Immature natural killer cell (primary cell): ENCODE measurements around the gene HOXB1. TPM values are rescaled to one million over a fixed set of nuclear protein-coding genes. Genes with fewer than 3 reads are reported as not detected.
"Not testable (repeated sequence)": the region's sequence is repeated elsewhere in the genome, so short reads cannot be mapped to it uniquely, and the experiment has no call there.

Experiments used
- DNase-seq, 3 donors: peaks; one replicate each; pipeline ENCODE4 v3.0.0; 2022; ENCODE audit warnings: mixed read lengths in 1 of 3
- H3K27ac Mint-ChIP-seq, 6 donors: one replicate each; pipeline ENCODE4 v1.8.0; 2020; ENCODE audit warnings: mixed read lengths in 6 of 6, mild to moderate bottlenecking in 5 of 6, inconsistent platforms in 4 of 6, moderate library complexity in 3 of 6
- H3K27me3 Mint-ChIP-seq, 3 donors: one replicate each; pipeline ENCODE4 v1.8.0; 2020 to 2021; ENCODE audit warnings: low read depth in 3 of 3, mild to moderate bottlenecking in 3 of 3, mixed read lengths in 3 of 3, moderate library complexity in 3 of 3, inconsistent platforms in 1 of 3
- H3K36me3 Mint-ChIP-seq, 3 donors: one replicate each; pipeline ENCODE4 v1.8.0; 2020; ENCODE audit warnings: mixed read lengths in 3 of 3, inconsistent platforms in 2 of 3, mild to moderate bottlenecking in 2 of 3
- H3K4me1 Mint-ChIP-seq, 2 donors: one replicate each; pipeline ENCODE4 v1.8.0; 2020; ENCODE audit warnings: inconsistent platforms in 2 of 2, mild to moderate bottlenecking in 2 of 2, mixed read lengths in 2 of 2, moderate library complexity in 1 of 2
- H3K4me3 Mint-ChIP-seq, 5 donors: one replicate each; pipeline ENCODE4 v1.8.0; 2020; ENCODE audit warnings: mild to moderate bottlenecking in 5 of 5, mixed read lengths in 5 of 5, inconsistent platforms in 3 of 5, moderate library complexity in 3 of 5
- H3K9me3 Mint-ChIP-seq, 6 donors: one replicate each; pipeline ENCODE4 v1.8.0; 2020; ENCODE audit warnings: mild to moderate bottlenecking in 6 of 6, mixed read lengths in 6 of 6, inconsistent platforms in 4 of 6, moderate library complexity in 3 of 6
- polyA plus RNA-seq, 3 donors: library from polyadenylated mRNA; unstranded; fragments of 300-500 nt; fragmentation: Illumina TruSeq; gene quantifications; one replicate each; pipeline ENCODE4 v1.2.3, GENCODE V29; 2021

Gene HOXB1
- polyA plus RNA-seq, 3 donors from 2014 or later: not detected

- Mint-ChIP-seq H3K27ac (no peak overlapping the region), H3K36me3 (peaks cover 0 to 4% (median 0%) of the 10 kb centered on the region in 3 donors), H3K4me1 (peaks cover 5 to 8% of the 10 kb centered on the region in 2 donors), H3K27me3 (peaks cover 2 to 17% (median 5%) of the 10 kb centered on the region in 3 donors), H3K4me3 (peak overlapping the region in 3 of 5 donors; percentile 19 to 67 (median 52)), H3K9me3 (no peaks in the 10 kb centered on the region)
- no peak for DNase-seq
Measured at GRCh38 chr17:48491527-48492273, 39.1 kb downstream of the HOXB1 start.

DNA sequence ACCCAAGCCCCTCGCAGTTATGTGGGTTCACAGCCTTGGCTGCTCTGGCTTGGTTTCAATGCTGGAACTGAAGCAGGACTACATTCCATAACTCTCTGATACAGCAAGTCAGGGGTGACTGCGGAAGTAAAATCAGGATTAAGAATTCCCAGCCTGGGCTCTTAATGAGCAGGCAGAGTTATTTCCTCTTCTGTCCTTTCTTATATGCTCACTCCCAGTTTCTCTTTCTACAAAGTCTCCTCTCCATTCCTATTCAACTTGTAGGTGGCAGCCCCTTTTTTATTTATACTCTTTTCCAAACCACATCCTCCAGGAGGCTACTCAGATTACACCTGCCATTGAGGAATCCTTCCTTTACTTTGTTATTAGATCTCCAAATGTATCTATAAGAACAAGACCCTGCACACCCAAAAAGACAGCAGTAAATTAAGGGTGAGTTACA, 40.3 kb downstream of the HOXB1 start:
- Mint-ChIP-seq H3K9me3 (no peaks in the 10 kb centered on the region), H3K27me3 (peaks cover 2 to 19% (median 5%) of the 10 kb centered on the region in 3 donors), H3K27ac (no peak overlapping the region), H3K4me1 (peaks cover 5 to 8% of the 10 kb centered on the region in 2 donors), H3K36me3 (peaks cover 0 to 4% (median 0%) of the 10 kb centered on the region in 3 donors), H3K4me3 (no peak overlapping the region)
- no peak for DNase-seq

DNA sequence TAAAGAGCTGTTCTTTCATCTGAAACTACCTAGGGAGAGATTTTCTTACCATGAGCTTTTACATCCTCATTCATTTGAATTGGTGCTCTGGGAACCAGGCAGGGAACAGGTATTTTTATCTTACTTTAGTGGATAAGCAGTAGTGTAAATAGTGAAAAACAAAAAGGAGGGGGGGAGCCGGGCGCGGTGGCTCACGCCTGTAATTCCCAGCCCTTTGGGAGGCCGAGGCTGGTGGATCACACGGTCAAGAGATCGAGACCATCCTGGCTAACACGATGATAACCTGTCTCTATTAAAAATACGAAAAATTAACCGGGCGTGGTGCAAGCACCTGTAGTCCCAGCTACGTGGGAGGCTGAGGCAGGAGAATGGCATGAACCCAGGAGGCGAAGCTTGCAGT, 41.0 kb downstream of the HOXB1 start:
- H3K9me3 Mint-ChIP-seq: no peaks in the 10 kb centered on the region
- H3K27me3 Mint-ChIP-seq: peaks cover 2 to 19% (median 5%) of the 10 kb centered on the region in 3 donors
- no peak overlapping the region for H3K27ac Mint-ChIP-seq
- no peak overlapping the region for H3K4me3 Mint-ChIP-seq
- no peak for DNase-seq
- H3K36me3 Mint-ChIP-seq: peaks cover 0 to 4% (median 0%) of the 10 kb centered on the region in 3 donors
- peaks cover 5 to 9% of the 10 kb centered on the region in 2 donors for H3K4me1 Mint-ChIP-seq

DNA sequence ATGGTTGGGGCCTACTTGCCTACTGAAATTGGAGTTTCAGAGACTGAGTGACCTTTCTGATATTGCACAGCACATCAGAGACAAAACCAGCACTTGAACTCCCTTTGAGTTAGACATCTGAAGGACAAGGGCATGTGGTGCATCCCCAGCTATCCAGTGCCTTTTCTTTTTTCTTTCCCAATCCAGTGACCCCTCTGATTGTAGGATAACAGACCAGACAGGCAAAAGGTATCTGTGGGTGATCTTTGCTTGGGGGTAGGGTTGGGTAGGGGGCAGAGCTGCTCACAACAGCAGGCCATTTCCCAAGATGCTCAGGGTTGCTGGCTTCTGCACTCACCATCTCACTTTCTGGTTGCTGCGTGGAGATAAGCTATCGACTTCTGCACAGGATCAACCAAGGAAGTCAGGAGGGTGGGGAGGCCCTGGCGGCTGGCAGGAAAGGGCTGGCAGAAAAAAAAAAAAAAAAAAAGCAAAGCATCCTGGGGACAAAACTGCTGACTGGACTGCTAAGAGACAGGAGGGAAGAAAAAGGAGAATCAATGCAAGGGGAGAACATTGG, 42.2 kb downstream of the HOXB1 start:
- Mint-ChIP-seq H3K27ac (no peak overlapping the region), H3K27me3 (peaks cover 2 to 19% (median 5%) of the 10 kb centered on the region in 3 donors), H3K4me1 (peaks cover 11 to 16% of the 10 kb centered on the region in 2 donors), H3K9me3 (no peaks in the 10 kb centered on the region), H3K4me3 (no peak overlapping the region), H3K36me3 (peaks cover 0 to 4% (median 0%) of the 10 kb centered on the region in 3 donors)
- no peak for DNase-seq

- DNase-seq: no peak
- Mint-ChIP-seq H3K36me3 (peaks cover 0 to 4% (median 0%) of the 10 kb centered on the region in 3 donors), H3K27ac (no peak overlapping the region), H3K4me1 (peaks cover 21 to 30% of the 10 kb centered on the region in 2 donors), H3K27me3 (peaks cover 1 to 17% (median 4%) of the 10 kb centered on the region in 3 donors), H3K4me3 (no peak overlapping the region), H3K9me3 (no peaks in the 10 kb centered on the region)
Measured at GRCh38 chr17:48487221-48487620, 43.6 kb downstream of the HOXB1 start.

GRCh38 chr17:48486557-48486956, 44.3 kb downstream of the HOXB1 start:
- Mint-ChIP-seq H3K4me3 (no peak overlapping the region), H3K4me1 (peaks cover 19 to 26% of the 10 kb centered on the region in 2 donors), H3K36me3 (peaks cover 0 to 4% (median 0%) of the 10 kb centered on the region in 3 donors), H3K27ac (no peak overlapping the region), H3K27me3 (peaks cover 1 to 17% (median 4%) of the 10 kb centered on the region in 3 donors), H3K9me3 (no peaks in the 10 kb centered on the region)
- DNase-seq: no peak

- no peak overlapping the region for H3K4me3 Mint-ChIP-seq
- H3K4me1 Mint-ChIP-seq: peaks cover 19 to 26% of the 10 kb centered on the region in 2 donors
- H3K9me3 Mint-ChIP-seq: no peaks in the 10 kb centered on the region
Measured at GRCh38 chr17:48484850-48485249, 46.0 kb downstream of the HOXB1 start.

GRCh38 chr17:48484256-48484655, 46.6 kb downstream of the HOXB1 start:
- Mint-ChIP-seq H3K27ac (no peak overlapping the region), H3K27me3 (peaks cover 4 to 14% (median 5%) of the 10 kb centered on the region in 3 donors), H3K9me3 (no peaks in the 10 kb centered on the region), H3K4me1 (peaks cover 19 to 26% of the 10 kb centered on the region in 2 donors), H3K4me3 (no peak overlapping the region), H3K36me3 (peaks cover 0 to 4% (median 0%) of the 10 kb centered on the region in 3 donors)
- DNase-seq: no peak

More at GRCh38 chr17:48484850-48485249, 46.0 kb downstream of the HOXB1 start:
- Mint-ChIP-seq H3K36me3 (peaks cover 0 to 4% (median 0%) of the 10 kb centered on the region in 3 donors), H3K27ac (no peak overlapping the region), H3K27me3 (peaks cover 4 to 14% (median 5%) of the 10 kb centered on the region in 3 donors)
- DNase-seq: no peak

DNA sequence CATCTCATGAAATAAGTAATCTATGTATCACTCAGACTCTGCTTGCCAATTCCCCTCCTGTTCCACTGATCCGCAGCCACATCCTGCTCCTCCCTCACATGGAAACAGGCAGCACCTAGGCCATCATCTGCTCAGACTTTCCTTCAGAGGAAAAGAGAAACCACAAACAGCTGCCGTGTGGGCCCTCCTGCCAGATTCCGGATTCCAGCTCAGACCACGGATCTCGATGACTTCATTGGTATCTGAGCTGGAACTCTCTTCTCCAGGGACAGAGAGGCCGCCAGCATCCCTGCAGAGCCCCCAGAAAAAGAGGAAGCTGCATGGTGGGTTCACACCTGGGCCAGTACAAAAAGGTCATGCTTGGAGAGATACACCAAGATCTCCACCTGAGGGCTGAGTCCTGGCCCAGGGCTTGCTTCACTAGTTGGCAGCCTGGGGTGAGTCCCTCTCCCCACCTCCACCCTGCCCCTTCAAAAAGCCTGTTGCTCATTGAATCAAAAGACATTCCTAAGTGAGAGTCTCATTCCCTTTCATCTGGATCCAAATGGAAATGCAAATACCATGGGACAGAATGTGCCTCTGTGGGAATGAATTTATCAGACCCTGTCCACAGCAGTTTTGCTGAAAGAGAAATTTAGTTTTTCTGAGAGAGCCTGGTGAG, 47.2 kb downstream of the HOXB1 start:
- H3K4me3 Mint-ChIP-seq: peak overlapping the region in 1 of 5 donors; percentile 17
- peak overlapping the region in 3 of 6 donors; percentile 19 to 53 (median 44) for H3K27ac Mint-ChIP-seq
- no peak for DNase-seq
- peaks cover 23 to 32% of the 10 kb centered on the region in 2 donors for H3K4me1 Mint-ChIP-seq
- no peaks in the 10 kb centered on the region for H3K36me3 Mint-ChIP-seq
- no peaks in the 10 kb centered on the region for H3K9me3 Mint-ChIP-seq
- H3K27me3 Mint-ChIP-seq: peaks cover 4 to 12% (median 4%) of the 10 kb centered on the region in 3 donors

DNA sequence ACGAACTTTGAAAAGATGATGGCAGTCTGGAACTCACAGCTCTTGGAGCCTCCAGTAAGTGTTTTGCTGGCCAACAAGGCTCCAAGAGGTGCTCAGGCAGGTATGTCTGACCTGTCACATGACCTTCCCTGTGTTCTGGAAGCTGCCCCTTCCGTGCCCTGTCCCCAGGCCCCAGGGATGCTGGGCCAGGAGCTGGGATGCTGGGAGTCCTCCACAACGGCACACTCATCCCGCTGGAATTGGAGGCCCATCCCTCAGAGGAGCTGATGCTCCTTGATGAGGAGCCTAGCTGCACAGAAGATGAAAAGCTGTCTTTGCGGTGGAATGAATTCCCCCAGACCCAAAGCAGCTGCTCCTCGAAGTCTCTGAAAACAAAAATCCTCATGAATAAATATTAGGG, 47.8 kb downstream of the HOXB1 start:
- peak overlapping the region in 1 of 5 donors; percentile 17 for H3K4me3 Mint-ChIP-seq
- DNase-seq: no peak
- H3K36me3 Mint-ChIP-seq: no peaks in the 10 kb centered on the region
- H3K27ac Mint-ChIP-seq: peak overlapping the region in 2 of 6 donors; percentile 19 to 44
- no peaks in the 10 kb centered on the region for H3K9me3 Mint-ChIP-seq
- peaks cover 29 to 38% of the 10 kb centered on the region in 2 donors for H3K4me1 Mint-ChIP-seq
- H3K27me3 Mint-ChIP-seq: peaks cover 4 to 12% (median 4%) of the 10 kb centered on the region in 3 donors

DNA sequence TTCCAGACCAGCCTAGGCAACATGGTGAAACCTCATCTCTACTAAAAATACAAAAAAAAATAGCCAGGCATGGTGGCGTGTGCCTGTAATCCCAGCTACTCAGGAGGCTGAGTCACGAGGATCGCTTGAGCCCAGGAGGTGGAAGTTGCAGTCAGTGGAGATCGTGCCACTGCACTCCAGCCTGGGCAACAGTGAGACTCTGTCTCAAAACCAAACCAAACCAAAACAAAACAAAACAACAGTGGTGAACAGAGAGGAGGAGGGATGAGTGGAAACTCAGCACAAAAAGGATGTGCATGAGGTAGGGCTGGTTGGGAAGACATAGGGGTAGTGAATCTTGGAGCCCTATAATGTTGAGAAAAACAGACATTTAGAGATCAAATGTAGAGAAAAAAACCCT, 48.5 kb downstream of the HOXB1 start:
- H3K27ac Mint-ChIP-seq: peak overlapping the region in 1 of 6 donors; percentile 62

DNA sequence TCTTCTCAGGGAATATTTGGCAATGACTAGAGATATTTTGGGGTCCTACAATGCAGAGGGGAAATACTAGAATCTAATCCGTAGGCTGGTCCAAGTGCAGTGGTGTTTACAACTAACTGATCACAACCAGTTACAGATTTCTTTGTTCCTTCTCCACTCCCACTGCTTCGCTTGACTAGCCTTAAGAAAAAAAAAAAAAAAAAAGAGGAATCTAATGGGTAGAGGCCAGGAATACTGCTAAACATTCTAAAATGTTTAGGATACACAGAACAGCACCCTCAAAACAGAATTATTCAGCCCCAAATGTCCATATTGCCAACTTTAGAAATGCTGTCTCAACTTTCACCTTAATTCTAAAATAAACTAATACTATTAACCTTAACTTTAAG, 51.8 kb downstream of the HOXB1 start:
- H3K27me3 Mint-ChIP-seq: peaks cover 4 to 5% (median 4%) of the 10 kb centered on the region in 3 donors

More for the DNA sequence above, 48.5 kb downstream of the HOXB1 start:
- H3K4me3 Mint-ChIP-seq, H3K9me3 Mint-ChIP-seq, DNase-seq, H3K36me3 Mint-ChIP-seq: not testable (repeated sequence)
- Mint-ChIP-seq H3K27me3 (peaks cover 4 to 12% (median 4%) of the 10 kb centered on the region in 3 donors), H3K4me1 (peaks cover 36 to 45% of the 10 kb centered on the region in 2 donors)

More for the DNA sequence above, 51.8 kb downstream of the HOXB1 start:
- Mint-ChIP-seq H3K4me3 (peak overlapping the region in 4 of 5 donors; percentile 56 to 72 (median 66)), H3K36me3 (no peaks in the 10 kb centered on the region), H3K4me1 (peaks cover 42 to 54% of the 10 kb centered on the region in 2 donors), H3K9me3 (peaks cover 0 to 2% (median 0%) of the 10 kb centered on the region in 6 donors), H3K27ac (peak overlapping the region; percentile 81 to 96 (median 88))
- no peak for DNase-seq
